Central memory CD4-positive, alpha-beta T cell (primary cell): ENCODE results near the gene CRYBA2.

Experiments used
- DNase-seq: peaks from one replicate; pipeline ENCODE4 v3.0.0; 2022

The CRYBA2 gene

DNA sequence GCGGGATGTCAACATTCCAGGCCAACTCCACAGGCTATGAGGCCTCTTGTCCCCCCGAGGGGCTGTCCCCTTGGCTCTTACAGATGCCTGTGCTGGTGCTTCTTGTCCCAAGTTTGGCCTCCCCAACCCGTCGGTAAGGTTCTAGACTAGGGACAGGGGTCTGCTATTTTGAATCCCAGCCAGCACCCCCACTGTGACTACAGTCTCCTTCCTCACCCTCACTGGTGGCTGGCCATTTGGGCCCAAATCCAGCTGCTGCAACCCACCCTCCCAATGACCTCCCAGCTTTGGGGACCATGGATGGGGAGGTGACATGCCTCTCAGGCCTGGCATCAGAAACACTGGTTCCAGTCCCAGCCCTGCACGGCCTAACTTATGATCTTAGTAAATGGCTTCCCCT lies 29.4 kb upstream of the CRYBA2 start:
- no peak for DNase-seq

DNA sequence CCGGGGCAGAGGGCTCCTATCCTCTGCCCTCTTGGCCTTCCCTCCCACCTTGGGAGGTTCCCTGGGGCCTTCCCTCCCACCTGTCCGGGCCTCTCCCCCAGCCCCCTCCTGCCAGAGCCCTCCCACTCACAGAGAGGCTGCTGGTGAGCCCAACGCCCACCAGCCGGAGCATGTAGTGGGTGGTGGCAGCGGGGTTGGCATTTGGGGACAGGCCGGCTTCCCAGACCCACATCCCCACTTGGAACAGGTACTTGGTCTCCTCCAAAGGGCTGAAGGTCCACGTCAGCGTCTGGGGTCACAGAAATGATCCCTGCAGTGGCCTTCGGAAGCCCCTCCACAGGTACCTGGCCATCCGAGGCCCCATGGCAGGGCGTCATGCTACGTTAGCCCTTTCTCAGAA lies 28.8 kb upstream of the CRYBA2 start:
- DNase-seq = no peak

DNA sequence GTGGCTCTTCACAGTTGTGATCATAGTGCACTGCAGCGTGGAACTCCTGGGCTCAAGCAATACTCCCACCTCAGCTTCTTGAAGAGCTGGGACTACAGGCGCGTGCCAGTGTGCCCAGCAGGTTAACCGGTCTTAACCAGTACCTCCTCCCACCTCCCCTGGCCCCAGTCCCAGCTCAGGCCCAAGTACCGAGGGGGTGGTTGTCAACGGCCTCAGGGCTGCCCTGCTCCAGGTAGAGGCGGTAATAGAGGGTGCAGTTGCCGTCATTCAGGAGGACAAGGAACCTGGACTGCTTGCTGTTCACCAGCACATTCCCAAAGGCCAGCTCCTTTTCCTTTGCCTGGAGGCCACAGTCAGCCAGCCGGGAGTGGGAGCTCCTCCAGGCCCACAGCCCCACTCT lies 28.4 kb upstream of the CRYBA2 start:
- DNase-seq = no peak

DNA sequence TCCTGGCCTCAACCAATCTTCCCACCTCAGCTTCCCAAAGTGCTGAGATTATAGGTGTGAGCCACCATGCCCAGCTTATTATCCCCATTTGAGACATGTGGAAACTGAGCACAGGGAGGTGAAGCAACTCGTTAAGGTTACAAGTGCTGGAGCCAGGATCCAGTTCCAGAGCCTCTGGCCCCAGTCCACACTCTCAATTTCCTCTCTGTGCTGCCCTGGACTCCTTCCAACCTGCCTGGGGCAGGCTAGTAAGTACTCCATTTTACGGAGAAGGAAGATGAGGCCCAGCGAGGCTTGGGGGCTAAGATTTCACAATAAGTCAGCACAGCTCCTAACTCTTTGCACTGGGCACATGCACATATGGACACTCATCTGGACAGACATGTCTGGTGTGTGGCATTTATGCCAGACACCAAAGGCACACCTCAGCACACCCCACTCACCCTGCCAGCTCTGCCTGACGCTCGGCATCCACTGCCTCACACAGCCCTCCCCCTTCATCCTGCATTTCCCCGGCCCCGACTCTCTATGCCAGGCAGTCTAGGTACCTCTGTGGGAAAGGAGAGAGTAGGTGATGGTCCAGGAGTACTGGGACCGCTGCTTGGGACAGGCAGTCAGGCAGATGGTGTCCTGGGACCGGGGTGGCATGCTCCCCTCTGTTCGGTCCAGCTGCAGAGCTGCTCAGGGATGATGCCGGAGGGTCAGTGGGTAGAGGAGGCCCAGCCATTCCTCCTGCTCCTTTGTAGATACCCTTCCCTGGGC lies 27.6 kb upstream of the CRYBA2 start:
- no peak for DNase-seq

DNA sequence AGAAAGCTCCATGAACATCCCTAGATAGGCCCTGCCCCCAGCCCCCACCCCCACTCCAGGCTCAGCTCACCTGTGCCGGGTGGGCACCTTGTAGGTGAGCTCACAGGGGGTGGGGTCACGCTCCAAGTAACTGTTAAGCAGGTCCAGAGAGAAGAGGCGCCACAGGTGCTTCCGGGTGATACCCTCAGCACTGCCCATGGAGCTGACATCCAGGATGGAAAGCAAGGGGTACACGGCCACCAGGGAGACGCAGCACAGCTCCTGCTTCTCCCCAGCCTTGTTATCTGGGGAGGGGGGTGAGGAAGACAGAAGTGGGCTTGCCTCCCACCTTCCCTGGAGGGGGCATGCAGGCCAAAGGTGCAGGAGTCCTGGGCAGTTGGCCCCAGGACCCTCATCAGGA lies 26.2 kb upstream of the CRYBA2 start:
- no peak for DNase-seq

DNA sequence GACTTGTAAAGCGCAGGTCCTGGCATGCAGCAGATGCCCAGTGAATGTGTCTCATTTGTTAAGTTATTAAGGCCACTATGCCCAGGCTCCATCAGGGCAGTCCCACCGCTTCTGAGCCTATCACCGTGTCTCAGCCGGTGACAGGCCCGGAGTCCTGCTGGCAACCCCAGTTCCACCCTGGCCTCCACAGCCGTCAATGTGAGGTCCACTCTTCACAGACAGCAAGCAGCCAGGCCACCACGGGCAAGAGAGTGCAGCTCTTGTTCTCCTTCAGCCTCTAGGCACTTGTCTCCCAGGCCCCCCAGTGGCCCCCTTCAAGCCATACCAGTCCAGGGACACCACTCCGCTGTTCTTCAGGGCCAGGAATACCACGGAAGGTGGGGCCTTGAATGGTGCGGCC lies 25.5 kb upstream of the CRYBA2 start:
- no peak for DNase-seq

DNA sequence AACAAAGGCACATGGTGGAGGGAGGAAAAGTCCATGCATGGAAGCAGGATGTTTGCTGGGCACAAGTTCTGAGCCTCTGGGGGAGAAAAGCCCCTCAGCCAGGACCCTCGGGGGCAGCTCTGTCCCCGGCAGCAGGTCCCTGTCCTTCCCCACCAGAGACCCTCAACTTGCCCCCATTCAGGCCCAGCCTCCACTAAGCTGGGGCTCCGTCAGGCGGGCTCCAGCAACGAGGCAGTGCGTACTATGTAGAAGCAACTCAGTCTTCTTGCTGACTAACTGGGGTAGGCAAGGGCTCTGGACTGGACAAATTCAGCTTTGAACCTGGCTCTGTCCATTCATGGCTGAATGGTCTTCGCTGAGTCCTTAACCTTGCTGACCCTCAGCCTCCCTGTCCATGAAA lies 25.1 kb upstream of the CRYBA2 start:
- no peak for DNase-seq

DNA sequence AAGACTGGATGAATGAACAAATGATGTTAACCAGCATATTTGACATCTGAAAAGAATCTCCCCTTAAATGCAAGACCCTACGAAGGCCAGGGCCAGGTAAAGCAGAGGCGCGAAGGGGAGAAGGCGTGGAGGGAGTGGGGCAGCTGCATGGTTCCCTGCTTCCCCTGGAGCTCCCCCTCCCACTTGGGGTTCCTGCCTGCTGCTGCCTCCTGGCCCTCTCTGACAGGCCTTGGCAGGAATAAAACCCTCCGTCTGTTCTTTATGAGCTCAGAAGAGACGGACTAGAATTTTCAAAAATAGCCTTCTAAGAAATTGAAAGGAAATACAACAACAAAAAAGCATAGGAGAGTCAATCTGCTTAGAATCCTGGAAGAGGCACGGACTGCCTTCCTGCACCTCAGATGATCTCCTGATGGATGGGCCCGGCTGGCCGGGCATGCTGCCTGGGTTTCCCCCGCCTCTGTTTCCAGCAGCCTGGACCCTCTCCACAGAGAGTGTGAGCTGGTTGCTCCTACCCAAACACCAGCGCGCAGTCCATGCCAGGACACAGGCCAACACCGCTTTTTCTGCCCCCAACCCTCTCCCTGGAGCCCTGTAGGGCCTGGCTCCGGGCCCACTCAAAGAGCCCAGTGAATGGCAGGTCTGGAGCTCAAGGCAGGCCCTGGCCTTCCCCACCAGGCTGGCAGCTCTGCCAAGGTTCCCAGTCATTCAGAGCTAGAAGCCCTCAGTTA lies 24.1 kb upstream of the CRYBA2 start:
- no peak for DNase-seq

DNA sequence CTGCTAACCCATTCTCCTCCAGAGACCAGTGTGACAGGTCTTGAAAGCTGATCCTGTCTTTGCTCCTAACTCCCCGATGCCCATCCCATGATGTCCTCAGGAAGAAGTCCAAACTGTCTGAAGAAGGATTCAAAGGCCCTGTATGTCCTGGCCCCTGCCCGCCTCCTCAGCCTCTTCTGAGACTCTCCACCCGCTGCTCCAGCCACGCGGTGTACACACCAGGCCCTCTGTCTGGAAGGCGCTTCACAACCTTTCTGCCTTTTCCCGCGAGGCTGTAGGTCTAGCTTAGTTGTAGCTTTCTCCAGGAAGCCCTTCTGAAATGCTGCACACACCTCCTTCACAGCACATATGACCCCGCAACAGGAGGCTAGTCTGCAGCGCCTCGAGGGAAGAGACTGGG lies 23.5 kb upstream of the CRYBA2 start:
- no peak for DNase-seq

DNA sequence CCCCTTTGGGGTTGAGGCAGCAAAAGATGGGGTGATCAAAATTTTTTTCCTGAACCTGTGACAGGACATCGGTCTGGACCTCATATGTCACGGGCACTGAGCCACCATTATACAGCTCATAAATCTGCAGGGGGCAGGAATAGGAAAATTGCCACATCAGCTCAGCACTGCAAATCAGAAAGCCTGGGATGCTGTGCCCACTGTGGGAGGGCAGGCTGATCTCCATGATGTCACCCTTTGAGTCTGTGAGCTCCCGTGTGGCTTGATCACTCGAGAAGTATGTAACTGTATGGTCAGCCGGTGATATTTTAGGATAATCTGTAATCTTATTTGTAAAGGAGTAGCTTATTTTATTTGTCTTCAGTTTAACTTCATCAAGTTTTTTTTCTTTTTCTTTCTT lies 17.7 kb upstream of the CRYBA2 start:
- DNase-seq = no peak

DNA sequence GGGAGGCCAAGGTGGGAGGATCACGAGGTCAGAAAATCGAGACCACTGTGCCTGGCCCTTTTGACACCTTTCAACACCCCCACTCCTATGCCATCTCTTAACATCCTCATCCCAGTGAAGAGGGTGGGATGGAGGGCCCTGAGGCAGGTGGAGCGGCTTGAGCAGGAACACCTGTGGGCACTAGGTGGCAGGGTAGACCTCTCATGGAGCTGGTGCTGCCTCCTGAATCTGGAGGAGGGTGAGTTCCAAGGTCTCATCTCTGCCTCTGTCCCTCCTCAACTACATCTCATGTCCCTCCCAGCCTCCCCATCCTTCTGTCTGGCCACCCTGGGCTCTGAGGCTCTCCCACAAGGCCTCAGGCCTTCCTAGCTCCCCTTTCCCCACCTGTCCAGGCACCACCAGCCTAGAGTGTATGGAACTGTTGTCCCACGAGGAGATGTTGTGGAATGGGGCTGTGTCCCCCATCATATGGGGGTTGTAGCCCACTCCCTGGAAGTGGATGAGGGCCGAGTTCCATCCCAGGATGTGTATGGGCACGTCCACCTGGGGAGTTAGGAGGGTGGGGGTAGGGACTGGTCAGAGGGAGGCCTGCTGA lies 17.0 kb upstream of the CRYBA2 start:
- no peak for DNase-seq

DNA sequence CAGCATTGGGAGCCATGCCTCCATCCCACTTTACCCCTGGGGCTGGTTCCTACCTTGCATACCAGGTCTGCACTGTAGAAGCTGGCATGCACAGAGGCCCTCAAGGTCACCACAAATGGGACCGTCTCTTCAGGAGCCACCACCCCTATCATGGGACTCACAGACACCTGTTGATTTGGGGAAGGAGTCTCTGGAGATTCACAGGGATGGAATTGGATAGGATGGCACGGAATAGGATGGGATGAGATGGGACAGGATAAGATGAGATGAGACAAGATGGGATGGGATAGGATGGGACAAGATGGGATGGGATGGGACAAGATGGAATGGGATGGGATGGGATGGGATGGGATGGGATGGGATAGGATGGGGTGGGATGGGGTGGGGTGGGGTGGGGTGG lies 16.1 kb upstream of the CRYBA2 start:
- DNase-seq = no peak

DNA sequence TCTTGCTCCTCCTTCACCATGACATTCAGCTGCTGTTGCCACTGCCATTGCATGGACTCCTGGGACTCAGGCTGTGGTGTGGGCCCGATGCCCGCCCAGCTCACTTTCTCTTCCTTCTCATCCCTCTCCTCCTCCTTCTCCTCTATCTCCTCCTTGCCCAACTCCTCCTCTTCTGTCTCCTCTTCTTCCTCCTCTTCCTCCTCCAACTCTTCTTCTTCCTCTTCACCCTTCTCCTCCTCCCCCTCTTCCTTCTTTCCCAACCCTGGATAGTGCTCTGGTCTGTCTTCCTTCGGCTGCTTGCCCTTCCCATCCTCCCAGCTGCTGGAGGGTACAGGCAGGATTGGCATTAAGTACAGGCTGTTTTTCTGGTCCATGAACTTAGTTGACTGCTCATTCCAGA lies 10.8 kb upstream of the CRYBA2 start:
- no peak for DNase-seq

DNA sequence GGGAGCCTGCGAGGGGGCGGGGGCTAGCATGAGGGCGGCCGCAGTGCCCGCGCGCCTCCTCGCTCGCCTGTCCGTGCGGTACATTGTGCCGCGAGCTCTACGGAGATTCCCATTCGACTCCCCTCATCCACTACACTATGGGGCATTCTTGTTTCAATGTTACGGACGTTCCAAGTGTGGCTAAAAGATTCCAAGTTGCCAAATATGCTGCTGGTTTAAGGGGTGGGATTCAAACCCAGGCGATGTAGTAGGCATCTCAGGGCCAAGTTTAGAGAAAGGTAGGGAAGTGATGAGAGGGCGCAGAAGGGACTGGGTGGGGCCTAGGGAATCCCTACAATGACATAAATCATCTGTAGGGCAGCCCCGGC lies 10.0 kb upstream of the CRYBA2 start:
- no peak for DNase-seq

DNA sequence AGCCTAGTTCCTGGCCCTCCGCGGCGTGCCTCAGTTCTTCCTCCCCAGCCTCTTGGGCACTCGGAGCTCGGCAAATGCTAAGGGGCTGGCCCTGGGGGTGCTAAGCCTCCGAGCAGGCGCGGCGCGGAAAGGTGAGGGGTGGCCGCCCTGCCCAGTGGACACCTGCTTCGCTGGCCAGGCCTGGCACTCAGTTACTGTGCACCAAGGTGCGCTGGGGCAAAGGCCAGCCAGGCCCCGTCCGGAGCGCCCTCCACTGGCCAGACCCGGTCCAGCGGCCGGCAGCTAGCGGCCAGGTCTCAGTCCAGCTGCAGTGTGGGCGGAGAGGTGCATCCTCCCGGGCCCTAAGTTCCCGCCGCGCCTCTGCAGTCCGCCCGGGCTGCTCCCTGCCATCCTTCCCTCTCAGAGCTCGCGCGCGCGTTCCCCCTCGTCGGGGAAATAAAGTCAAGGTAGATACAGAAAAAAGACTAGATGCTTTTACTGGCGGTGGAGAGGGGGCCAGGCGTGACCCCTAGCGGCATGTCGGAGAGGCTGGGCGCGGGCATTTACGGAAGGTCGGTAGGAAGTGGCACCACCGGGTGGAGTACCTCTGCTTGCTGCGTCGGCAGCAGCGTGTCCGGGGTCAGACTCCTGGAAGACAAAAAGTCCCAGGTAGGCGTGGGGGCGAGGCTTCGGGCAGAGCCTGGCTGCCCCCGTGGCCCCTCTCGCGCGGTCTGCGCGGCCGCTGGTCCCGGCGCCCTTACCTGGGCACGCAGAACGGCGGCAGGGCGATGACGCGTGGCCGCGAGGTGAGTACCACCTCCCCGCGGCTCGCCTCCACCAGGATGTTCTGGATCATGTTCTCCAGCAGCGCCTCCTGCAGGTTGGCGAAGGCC lies 9.4 kb upstream of the CRYBA2 start:
- DNase-seq = peak; percentile 34

DNA sequence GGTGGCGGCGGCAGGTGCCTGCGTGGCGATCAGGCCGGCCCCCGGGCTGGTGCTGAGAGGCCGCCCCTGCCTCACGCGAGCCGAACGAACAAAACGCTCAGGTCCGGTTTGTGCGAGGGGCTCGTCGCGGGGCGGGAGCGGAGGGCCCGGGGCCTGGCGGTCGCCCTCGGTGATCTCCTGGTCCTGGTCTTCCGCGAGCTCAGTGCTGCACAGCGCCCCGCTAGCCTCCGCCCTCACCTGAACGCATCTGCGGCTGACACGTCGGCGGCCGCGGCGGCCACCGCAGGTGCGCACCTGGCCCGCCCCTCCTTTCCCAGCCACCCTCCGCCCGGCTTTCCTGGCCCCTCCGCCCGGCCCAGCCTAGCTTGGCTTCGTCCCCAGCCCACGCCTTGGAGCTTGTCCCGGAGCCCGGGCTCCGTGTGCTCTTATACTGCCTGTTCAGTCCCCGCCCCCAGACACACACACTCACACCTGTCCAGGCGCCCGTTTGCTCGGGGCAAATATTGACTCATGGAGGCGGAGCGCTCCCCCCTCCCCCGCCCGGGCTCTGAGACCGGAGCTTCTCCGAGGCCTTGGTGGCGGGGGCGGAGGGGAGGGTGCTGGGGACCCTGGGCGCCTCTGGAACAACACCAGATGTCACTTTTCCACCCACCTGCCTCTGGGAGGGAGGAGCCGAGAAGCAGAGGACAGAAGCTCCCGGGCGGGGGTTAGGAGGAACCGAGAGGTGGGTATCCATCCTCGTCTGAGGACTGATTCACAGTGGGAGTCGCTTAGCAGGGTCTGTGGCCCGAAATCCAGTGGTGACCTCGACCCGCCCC lies 8.6 kb upstream of the CRYBA2 start:
- no peak for DNase-seq

DNA sequence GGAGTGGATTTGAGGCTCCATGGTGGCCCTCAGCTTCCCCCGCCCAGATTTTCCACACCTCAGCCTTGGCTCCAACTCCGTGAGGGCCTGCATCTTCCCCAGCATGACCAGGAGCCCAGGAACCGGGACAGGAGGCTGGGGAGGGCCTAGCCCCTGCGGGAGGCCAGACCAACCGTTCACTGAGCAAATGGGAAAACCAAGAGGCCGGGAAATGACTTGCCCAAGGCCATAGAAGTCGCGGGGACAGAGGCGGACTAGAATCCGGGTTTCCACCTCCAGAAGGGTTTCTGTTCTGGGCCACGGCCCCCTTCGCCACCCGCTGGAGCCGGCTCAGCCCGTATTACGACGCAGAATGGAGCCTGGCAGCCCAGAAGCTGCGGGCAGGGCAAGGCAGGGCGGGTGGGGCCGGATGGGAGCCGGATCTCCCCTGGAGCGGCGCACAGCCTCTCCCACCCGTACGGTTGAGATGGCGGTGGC lies 7.9 kb upstream of the CRYBA2 start:
- DNase-seq = no peak

DNA sequence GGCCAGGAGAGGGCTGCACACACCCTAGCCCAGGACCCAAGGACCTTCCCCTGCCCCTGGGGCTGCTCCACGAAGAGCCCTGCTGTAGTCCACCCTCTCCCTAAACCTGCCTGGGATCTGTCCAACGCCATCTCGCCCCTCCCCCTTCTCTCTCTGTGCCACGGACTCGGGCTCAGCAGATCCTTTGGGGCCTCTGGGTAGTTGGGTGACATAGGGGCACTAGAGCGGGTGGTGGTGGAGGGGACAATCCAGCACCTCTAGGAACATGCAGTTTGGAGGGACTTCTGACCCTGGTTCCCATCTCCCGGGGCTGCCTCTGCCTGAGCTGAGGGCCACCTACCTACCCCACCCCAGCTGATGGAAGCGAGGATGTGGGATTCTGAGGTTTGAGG lies 7.3 kb upstream of the CRYBA2 start:
- DNase-seq = no peak

DNA sequence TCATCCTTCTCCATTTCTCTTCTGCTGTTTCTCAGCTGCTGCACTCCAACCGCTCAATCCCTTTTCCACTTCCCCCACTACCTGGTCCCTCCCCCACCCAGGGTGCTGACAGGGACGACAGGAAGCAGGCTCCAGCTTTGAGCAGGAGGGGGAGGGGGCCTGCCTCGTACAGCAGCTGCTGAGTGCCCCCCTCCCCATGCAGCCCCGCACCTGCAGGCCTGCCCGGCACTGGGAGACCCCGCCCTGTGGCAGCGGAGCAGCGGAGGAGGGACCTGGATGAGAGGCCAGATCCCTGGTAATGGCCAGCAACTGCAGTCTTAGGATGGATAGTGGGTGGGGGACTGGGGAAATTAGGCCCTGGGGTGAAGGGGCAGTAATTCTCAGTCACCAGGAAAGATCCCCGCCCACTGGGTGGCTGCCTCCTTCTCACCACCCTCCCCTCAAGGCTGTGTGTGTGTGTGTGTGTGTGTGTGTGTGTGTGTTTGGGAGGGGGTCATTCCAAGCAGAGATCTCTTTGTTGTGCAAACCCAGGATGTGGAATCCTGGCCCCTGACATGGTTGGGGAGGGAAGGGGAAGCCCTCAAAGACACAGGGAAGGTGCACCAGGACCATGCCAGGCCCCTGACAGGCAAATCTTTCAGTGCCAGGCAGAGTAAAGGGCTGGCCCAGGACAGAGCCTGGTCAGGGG lies 6.8 kb upstream of the CRYBA2 start:
- DNase-seq = no peak

DNA sequence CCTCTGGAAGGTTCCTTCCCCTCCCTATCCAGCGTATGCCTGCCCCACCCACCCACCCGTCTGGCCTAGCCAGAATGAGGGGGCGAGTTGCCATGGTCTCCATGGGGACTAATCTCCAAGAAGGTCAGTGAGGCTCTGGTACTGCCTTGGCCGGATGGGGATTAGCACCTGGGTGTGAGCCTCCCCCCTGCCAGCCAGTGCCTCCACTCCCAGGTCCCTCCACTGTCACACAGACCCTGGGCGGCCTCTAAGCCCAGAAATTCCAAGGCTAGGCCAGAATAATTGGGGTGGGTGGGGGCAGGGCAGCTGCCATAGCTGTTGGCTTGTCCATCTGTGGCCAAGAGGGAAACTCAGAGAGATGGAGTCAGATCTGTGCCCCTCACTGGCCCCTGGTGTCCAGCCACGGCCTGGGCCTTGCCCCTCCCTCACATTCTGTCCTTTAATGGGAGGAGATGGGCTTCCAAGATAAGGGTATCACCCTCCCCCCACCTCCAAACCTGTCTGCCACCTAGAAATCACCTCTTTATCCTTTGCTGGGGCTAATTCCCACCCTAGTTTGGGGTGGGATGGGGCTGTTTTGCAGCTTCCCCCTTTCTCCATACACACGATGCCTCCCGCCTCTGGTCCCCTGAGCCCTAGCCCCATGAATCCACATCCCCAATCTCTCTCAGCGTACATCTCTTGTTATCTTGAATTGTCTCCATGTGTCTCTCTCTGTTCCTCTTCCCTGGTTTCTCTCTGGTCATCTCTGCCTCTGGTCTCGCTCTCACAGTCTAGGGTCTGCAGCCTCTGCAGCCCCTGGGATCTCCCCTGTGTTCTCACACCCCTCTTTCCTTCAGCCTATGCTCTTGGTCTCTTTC lies 6.0 kb upstream of the CRYBA2 start:
- DNase-seq = no peak
